HG03060 (cell line): ENCODE measurements around the gene TCFL5.
"Not testable (repeated sequence)": the region's sequence is repeated elsewhere in the genome, so short reads cannot be mapped to it uniquely, and the experiment has no call there.

Source experiments
- ATAC-seq: cut with Tn5 transposase; IDR thresholded peaks from one replicate; pipeline ENCODE4 v1.9.1; 2021; ENCODE audit warnings: low read depth, moderate number of reproducible peaks; ENCODE audit not compliant: unreplicated experiment

TCFL5 gene

DNA sequence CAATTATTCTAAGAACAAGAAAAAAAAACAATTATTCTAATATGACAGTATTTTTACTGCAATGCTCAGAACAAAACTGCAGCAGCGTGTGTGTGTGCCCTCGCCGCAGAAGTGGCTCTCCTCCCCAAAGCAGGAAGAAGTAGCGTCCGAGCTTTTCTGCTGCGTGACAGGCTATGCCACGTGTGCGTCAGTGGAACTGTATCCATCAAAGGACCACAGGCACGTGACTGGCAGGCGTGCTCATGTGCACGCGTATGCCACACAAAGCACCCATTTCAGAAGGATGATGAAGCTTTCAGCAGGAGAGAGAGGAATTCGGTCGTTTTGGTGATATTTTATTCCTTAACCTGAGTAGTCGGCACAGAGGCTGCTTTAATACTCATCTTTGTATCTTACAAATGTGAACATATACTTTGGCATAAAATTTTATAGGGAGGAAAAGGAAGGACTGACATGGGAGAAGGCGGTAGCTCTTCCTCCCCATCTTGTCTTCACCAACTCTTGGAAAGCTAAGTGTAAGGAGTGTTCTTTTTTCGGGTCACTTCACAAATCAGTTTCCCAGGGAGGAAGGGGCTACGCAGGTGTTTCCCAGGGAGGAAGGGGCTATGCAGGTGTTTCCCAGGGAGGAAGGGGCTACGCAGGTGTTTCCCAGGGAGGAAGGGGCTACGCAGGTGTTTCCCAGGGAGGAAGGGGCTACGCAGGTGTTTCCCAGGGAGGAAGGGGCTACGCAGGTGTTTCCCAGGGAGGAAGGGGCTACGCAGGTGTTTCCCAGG, 3.4 kb downstream of the TCFL5 start:
- ATAC-seq: no peak

GRCh38 chr20:62856931-62857619, 4.5 kb downstream of the TCFL5 start:
- no peak for ATAC-seq

DNA sequence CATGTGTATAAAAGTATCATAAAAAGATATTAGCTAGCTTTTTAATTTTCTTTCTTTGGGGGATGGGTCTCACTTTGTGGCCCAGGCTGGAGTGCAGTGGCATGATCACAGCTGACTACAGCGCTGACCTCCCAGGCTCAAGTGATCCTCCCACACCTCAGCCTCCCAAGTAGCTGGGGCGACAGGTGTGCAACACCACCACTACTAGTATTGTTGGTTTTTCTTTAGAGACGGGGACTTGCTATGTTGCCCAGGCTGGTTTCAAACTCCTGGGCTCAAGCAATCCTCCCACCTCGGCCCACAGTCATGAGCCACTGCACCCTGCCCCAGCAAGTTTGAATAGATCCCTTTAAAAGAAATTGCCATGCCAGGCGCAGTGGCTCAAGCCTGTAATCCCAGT, 6.5 kb downstream of the TCFL5 start:
- ATAC-seq: no peak

GRCh38 chr20:62854121-62854520, 7.5 kb downstream of the TCFL5 start:
- no peak for ATAC-seq

DNA sequence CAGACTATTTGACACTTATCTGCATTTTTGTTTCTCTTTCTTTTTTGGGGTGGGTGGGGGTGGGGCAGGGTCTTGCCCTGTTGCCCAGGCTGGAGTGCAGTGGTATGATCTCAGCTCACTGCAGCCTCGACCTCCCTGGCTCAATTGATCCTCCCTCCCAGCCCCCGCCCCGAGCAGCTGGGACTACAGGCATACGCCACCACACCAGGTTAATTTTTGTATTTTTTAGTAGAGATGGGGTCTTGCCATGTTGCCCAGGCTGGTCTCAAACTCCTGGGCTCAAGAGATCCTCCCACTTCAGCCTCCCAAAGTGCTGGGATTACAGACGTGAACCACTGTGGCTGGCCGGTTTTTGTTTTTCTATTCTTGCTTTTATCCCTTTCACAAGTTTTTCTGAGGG, 8.3 kb downstream of the TCFL5 start:
- ATAC-seq: not testable (repeated sequence)

- no peak for ATAC-seq
Observed at GRCh38 chr20:62852841-62853240, 8.8 kb downstream of the TCFL5 start.

DNA sequence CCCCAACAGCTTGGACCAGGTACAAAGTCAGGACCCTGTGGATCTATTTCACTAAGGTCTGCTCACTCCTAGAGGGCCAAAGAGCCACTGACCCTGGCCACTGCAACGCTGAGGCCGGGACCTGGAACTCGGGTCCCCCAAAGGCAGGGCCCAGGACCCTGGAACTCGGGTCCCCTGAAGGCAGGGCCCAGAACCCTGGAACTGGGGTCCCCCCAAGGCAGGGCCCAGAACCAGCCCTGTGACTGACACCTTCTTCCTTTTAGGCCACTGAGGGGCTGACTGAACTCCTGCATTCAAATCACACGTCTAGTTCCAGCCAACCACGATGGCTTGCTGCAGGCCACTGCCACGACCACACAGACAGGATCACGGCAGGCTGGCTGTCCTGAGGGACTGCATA, 9.4 kb downstream of the TCFL5 start:
- ATAC-seq: no peak

DNA sequence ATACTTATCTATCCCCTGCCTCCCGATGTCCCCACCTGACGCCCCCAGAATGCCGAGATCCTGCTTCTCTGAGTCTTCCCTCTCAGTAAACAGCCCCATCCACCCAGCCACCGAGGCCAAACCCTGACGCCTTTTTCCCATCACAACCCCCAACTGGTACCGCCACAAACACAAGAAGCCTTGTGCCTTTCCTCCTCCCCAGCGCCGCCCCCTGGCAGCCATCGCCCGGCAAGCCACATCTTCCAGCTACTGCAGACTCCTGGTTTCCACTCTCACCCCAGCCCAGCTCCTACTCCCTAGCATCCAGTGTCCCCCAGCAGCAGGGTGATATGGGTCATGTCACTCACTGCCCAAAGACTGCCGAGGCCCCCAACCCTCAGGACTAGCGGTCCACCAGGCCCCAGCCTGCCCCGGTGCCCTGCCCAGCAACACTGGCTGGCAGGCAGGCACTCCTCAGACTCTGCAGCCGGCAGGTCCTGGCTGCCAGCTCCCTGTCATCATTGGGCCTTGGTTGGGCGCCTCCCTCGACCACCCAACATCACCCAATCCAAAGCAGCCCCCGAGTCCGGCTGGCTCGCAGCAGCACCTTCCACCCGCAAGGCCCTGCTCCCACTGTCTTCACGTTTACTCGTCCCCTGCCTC, 11.2 kb downstream of the TCFL5 start:
- ATAC-seq: no peak

GRCh38 chr20:62849431-62849830, 12.2 kb downstream of the TCFL5 start:
- ATAC-seq: no peak

- not testable (repeated sequence) for ATAC-seq
Observed at GRCh38 chr20:62848917-62849316, 12.7 kb downstream of the TCFL5 start.

GRCh38 chr20:62846166-62846890, 15.3 kb downstream of the TCFL5 start:
- no peak for ATAC-seq

DNA sequence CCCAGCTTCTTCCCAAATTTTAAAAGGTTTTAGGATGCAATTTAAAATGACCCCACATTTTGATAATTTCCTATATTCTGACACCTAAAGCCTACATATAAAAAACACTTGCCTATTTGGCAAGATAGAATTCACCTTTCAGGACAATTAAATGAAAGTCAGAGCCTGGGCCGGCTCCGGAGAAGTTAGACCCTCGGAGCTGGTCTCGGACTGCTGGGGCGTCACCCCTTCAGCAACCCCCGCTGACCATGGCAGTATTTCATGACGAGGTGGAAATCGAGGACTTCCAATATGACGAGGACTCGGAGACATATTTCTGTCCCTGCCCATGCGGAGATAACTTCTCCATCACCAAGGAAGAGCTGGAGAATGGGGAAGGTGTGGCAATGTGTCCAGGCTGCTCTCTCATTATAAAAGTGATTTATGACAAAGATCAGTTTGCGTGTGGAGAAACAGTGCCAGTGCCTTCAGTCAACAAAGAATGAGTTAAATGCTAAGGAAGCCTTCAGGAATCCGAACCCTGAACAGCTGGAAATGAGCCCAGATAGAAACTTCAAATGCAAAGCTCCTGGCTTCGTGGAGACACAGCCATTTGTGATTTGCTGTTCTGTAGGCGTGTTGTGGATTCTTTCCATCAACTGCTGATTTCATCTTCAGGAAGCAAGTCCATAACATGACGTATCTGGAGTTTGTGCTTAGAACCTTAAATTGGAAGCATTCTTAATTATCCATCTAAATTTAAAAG, 16.0 kb downstream of the TCFL5 start:
- no peak for ATAC-seq

- ATAC-seq: no peak
Observed at GRCh38 chr20:62844182-62844581, 17.4 kb downstream of the TCFL5 start.

GRCh38 chr20:62843656-62844055, 18.0 kb downstream of the TCFL5 start:
- ATAC-seq: no peak

GRCh38 chr20:62841705-62842212, 19.9 kb downstream of the TCFL5 start:
- no peak for ATAC-seq

DNA sequence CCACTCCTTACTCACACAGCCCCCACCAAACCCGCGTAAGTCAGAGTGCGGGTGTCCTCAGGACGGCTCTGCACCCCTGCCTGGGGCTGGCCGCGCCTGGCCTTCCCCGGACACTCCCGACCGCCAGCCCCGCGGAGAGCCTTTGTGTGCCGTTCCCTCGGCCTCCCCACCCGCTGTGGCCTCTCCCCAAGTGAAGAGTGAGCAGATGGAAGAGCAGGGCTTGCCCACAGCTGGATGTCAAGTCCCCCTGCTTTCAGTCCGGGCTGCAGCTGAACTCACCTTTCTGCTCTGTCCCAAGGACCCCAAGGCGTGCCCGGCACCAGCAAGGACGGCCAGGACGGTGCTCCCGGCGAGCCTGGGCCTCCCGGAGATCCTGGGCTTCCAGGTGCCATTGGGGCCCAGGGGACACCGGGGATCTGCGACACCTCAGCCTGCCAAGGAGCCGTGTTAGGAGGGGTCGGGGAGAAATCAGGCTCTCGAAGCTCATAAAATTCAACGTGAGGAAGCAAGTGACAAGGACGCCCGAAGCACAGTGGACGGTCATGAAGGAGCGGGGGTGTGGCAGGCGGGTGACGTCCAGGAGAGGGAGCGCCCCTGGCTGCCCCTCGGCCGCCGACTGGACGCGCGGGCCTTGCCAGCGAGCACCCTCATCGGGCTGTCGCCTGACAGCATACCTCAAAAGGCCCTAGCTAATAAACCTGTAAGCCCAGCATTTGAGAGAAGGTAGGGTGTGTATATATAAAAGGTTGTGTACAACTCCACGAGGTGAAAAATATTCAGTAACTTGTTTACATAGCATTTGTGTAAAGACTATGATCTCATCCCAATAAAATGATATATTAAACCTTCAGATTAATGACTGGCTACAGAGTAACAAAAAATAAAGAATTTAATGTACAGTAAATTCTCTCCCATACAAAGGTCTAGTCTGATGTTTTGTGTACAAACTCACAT, 21.1 kb downstream of the TCFL5 start:
- ATAC-seq: no peak

DNA sequence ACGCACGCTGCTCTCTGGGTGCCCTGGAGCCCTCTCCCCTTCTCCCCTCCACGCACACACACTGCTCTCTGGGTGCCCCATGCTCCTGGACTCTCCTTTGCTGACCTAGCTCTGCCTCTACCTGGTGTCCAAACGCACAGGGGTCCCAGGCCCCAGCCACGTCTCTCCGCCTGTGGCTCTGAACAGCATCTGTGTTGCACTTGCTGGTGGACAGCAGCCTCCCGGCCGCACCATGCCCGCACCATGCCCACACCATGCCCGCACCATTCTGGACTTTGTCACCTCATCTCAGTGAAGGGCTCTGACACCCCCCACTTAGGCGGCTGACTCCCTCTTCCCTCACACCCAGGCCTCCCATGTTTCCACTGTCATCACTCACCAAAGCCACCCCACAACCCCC, 21.8 kb downstream of the TCFL5 start:
- ATAC-seq: no peak

- no peak for ATAC-seq
Observed at GRCh38 chr20:62839261-62839660, 22.4 kb downstream of the TCFL5 start.
